Measurements from ENCODE around the gene TSC22D2.
"Not testable (repeated sequence)": the region's sequence is repeated elsewhere in the genome, so short reads cannot be mapped to it uniquely, and the experiment has no call there.

Gene TSC22D2

DNA sequence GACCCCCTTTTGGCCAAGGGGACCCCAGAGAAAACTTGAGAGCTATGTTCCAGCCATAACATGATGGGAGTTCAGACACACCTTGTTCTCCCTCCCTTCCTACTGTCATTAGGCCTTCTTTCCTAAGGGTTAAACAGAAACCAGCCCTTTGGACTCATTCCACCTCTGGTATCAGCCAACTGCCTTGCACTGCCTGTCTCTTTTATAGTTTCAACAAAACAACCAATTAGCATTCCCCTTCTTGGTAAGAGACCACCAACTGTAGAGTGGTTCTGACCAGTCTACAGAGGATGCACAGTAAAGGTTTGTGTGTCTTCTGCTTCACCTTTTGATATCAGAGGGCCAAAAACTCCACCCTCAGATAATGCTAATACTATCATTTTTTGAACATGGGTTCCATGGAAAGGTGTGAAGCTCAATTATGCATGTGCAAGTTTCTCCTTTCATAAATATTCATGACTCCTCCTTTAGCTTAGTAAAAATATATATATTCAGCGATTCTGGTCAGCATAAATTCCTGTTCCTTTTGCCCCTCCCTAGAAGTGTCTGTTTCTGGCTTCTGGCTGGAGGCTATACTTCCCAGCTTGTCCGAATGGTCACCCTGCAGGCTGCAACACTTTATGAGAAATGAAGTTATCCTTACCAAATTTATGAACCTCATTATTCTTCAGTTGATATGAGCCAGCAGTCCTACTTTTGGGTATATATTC, 82.3 kb downstream of the TSC22D2 start:
- no peak for DNase-seq (ENCODE audit: low spot score)

DNA sequence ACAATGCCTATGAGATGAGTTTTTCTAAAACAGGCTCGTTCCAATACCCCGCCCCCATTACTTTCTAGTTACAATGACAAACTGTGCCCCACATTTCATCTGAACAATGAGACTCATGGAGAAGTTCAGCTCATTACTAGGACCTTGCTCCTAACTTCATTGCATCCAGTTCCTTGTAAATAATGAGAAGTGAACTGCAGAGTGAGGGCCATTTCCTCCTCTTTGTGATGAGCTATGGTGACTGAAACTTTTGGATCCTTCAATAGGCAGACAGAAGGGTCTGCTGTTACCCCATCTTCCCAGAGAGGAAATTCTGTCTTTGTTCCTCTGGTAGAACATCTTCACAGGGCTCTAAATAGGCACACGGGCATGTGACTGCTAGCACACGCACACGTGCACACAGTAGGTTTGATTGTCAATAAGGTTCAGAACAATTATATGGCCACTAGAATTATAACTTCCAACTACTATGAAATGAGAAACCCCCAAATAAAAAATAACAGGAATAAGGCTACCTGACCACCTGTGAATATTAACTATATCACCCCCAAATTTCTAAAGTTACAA, 86.4 kb downstream of the TSC22D2 start:
- DNase-seq (ENCODE audit: low spot score) = no peak

- DNase-seq (ENCODE audit: low spot score) = no peak
These were observed 87.1 kb downstream of the TSC22D2 start for GRCh38 chr3:150495149-150495548.

- DNase-seq (ENCODE audit: low spot score) = no peak
These were observed 87.6 kb downstream of the TSC22D2 start for GRCh38 chr3:150495563-150496168.

- DNase-seq (ENCODE audit: low spot score) = no peak
These were observed 89.9 kb downstream of the TSC22D2 start for GRCh38 chr3:150497956-150498355.

- DNase-seq (ENCODE audit: low spot score) = not testable (repeated sequence)
These were observed 92.9 kb downstream of the TSC22D2 start for GRCh38 chr3:150500960-150501359.

DNA sequence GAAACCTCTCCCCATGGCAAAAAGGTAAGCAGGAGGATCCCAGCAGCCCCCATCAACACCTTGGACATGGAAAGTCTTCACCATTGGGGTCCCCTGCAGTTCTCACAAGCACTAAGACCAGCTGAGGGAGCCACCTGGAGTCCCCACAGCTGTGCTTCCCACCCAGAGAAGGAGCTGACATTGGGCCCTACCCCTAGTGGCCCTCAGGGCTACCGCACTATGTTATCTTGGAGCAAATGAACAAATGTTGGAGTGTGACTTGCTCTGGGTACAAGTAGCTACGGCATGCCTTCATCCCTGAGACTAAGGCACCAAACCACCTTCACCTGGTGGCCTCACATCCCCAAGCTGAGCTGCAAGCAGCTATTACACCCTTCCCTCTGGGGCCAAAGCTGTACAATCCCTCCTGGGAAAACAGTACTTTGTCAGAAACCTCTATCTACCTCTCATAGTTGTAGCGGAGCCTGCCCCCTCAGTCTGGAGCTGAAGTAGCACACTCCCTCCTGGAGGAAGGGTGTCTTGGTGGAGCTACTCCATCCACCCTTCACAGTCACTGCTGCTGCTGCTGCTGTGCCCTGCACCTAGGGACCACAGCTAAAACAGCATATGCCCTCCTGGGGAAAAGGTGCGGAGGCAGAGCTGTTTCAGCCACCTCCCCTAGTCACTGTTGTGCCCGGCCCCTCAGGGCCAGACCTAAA, 95.5 kb downstream of the TSC22D2 start:
- no peak for DNase-seq (ENCODE audit: low spot score)

DNA sequence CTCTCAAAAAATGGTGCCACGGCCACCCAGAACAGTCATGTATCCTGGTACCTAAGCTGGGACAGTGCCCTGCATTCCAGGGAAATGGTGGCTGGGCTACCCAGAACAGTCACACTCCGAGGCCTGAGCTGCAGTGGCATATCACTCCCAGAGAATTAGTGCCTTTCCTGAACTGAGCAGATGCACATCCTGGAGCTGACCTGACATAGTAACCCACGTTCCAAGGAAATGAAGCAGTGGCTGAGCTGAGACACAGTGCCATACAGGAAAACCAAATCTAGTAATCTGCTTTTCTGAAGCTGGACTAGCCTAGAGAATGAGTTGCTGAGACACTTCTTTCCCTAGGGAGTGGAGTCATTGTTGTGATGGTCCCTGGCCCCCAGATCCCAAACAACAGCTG, 96.4 kb downstream of the TSC22D2 start:
- DNase-seq (ENCODE audit: low spot score) = no peak

GRCh38 chr3:150508401-150508800, 100.3 kb downstream of the TSC22D2 start:
- no peak for DNase-seq (ENCODE audit: low spot score)

DNA sequence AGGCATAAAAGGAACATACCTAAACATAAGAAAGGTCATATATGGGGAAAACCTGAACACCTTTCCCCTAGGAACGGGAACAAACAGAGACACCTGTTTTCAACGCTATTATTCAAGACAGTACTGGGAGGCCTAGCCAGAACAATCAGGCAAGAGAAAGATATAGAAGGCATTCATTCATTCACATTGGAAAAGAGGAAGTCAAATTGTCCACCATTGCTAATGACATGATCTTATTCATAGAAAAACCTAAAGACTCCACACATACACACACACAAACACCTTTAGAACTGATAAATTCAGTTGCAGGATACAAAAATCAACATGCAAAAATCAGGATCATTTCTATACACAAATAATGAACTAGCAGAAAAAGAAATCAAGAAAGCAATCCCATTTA, 101.7 kb downstream of the TSC22D2 start:
- DNase-seq (ENCODE audit: low spot score) = no peak

DNA sequence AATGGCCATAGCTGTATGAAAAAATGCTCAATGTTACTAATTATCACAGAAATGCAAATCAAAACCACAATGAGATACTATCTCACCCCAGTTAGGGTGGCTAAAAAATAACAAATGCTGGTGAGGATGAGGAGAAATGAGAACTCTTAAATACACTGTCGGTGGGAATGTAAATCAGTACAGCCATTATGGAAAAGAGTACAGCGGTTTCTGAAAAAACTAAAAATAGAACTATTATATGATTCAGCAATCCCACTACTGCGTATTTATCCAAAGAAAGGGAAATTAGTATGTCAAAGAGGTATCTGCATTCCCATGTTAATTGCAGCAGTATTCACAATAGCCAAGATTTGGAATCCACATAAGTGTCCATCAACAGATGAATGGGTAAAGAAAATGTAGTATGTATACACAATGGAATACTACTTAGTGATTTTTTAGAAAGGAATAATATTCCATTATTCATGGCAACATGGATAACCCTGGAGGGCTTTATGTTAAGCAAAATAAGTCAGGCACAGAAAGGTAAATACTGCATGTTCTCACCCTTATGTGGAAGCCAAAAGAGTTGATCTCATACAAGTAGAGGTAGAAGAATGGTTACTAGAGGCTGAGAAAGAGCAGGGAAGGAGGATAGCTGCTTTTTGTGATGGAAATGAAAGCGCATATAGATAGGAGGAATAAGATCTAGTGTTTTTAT, 103.2 kb downstream of the TSC22D2 start:
- no peak for DNase-seq (ENCODE audit: low spot score)

- DNase-seq (ENCODE audit: low spot score) = no peak
These were observed 107.1 kb downstream of the TSC22D2 start for GRCh38 chr3:150515210-150515609.

Measured in HuH-7.5 (cell line).